Lower leg skin (tissue), 4 donors: Measurements from ENCODE around the gene DTWD1. TPM values are rescaled to one million over a fixed set of nuclear protein-coding genes. Genes with fewer than 3 reads are reported as not detected.

Experiments used
- DNase-seq, 2 donors: peaks; one replicate each; pipeline ENCODE4 v3.0.0-alpha.2; 2019; ENCODE audit warnings: low spot score in 2 of 2
- H3K4me3 ChIP-seq: fragments of 200-600 bp; sonication (generic); 2 replicates; pipeline ENCODE4 v1.5.1; 2017; ENCODE audit warnings: mild to moderate bottlenecking, low read depth; ENCODE audit not compliant: poor library complexity, severe bottlenecking
- CTCF ChIP-seq, 3 donors: fragments of 450-650 bp; IDR thresholded peaks; one replicate each; pipeline ENCODE4 v1.5.1; 2016; ENCODE audit warnings: antibody characterized with exemption in 3 of 3, mild to moderate bottlenecking in 3 of 3, moderate library complexity in 2 of 3
- POLR2A ChIP-seq, 2 donors: fragments of 450-650 bp; IDR thresholded peaks; one replicate each; pipeline ENCODE4 v1.6.1; 2016 to 2017; ENCODE audit warnings: antibody characterized with exemption in 2 of 2, mild to moderate bottlenecking in 1 of 2, moderate library complexity in 1 of 2
- WGBS, 2 donors: methylation state at CpG; one replicate each; pipeline ENCODE4 v1.1.5; 2018; 5-methylcytosine and 5-hydroxymethylcytosine counted together
- intact Hi-C: fragments of 100-400 bp; cut with DNase I; formaldehyde crosslinking; loops from one replicate; pipeline ENCODE4 v1.15.0; 2023; ENCODE audit warnings: low total_unique reads
- total RNA-seq, 4 donors: library from RNA; depleted of rRNA; stranded (reverse); fragments of >200 nt; gene quantifications; one replicate each; pipeline ENCODE4 v1.1.0, GENCODE V29; 2016

The DTWD1 gene
- total RNA-seq, 4 donors from 2014 or later, result 12.1 to 23.0 (median 19.9) TPM

- DNase-seq, result no peak
- intact Hi-C loops, result no loop called here
- 8 to 10% methylated on average over 8 of the region's 8 CpGs for WGBS, 2 donors
- H3K4me3 ChIP-seq, result peak overlapping the region; percentile 66
- TF ChIP-seq CTCF (IDR thresholded peaks at IDR 0.05), result no peak
- no peak for TF ChIP-seq POLR2A (IDR thresholded peaks at IDR 0.05)
Measured at GRCh38 chr15:49621401-49621811, 558 bp downstream of the DTWD1 start.

GRCh38 chr15:49621887-49622286 lies 1.0 kb downstream of the DTWD1 start:
- TF ChIP-seq CTCF (IDR thresholded peaks at IDR 0.05), result no peak
- TF ChIP-seq POLR2A (IDR thresholded peaks at IDR 0.05), result no peak

GRCh38 chr15:49622561-49622960 lies 1.7 kb downstream of the DTWD1 start:
- TF ChIP-seq POLR2A (IDR thresholded peaks at IDR 0.05), result no peak
- TF ChIP-seq CTCF (IDR thresholded peaks at IDR 0.05), result no peak
- no peak for DNase-seq
- no peak overlapping the region for H3K4me3 ChIP-seq
- WGBS, 2 donors, result 71% methylated on average over 3 of the region's 3 CpGs
- intact Hi-C loops, result no loop called here

More at GRCh38 chr15:49621887-49622286, 1.0 kb downstream of the DTWD1 start:
- H3K4me3 ChIP-seq, result peak overlapping the region; percentile 66
- DNase-seq, result no peak
- intact Hi-C loops, result no loop called here
- WGBS, 2 donors, result 26 to 32% methylated on average over 1 of the region's 1 CpG

GRCh38 chr15:49624056-49624455 lies 3.2 kb downstream of the DTWD1 start:
- intact Hi-C loops, result no loop called here
- no peak overlapping the region for H3K4me3 ChIP-seq
- DNase-seq, result no peak
- WGBS, 2 donors, result 38 to 44% methylated on average over 2 of the region's 2 CpGs
- TF ChIP-seq CTCF (IDR thresholded peaks at IDR 0.05) (no peak), POLR2A (IDR thresholded peaks at IDR 0.05) (no peak)

DNA sequence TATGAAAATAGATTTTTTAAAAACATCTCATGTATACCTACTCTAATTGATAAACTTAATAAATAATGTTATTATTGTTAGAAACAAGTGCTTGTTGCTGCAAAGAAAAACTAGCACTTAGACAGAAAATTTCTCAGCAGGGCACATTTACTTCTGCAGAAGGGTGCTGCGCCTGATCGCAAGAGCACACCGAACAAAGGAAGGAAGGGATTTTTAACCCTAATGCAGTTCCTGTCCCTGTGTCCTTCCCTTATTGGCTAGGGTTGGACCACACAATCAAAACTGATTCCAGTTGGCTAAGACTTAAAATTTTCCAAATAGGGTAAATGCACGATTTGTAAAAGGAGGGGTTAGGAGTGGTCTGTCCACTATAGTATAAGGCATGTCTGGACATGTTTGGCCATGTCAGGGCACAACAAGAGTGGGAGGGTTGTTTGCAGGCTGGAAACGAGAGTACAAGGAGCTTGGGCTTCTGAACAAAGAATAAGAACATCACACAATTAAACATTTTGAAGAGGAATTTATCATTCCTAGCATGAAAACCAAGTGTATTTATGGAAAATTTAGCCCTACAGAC lies 4.7 kb downstream of the DTWD1 start:
- intact Hi-C loops, result no loop called here
- no peak overlapping the region for H3K4me3 ChIP-seq
- 90 to 93% methylated on average over 5 of the region's 5 CpGs for WGBS, 2 donors
- no peak for DNase-seq
- TF ChIP-seq POLR2A (IDR thresholded peaks at IDR 0.05) (no peak), CTCF (IDR thresholded peaks at IDR 0.05) (no peak)

DNA sequence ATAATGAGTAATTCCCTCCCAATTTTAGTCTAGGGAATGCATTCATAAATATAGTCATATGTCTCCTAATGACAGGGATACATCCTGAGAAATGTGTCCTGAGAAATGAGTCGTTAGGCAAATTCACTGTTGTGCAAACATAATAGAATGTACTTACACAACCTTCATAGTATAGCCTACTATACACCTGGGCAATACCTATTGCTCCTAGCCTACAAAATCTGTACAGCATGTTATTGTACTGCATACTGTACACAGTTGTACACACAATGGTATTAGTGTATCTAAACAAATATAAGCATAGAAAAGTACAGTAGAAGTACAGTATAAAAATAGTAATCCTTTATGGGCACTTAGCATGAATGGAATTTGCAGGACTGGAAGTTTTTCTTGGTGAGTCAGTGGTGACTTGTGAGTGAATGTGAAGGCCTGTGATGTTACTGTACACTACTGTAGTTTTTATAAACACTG lies 6.6 kb downstream of the DTWD1 start:
- H3K4me3 ChIP-seq, result no peak overlapping the region
- intact Hi-C loops, result no loop called here
- no peak for TF ChIP-seq CTCF (IDR thresholded peaks at IDR 0.05)
- TF ChIP-seq POLR2A (IDR thresholded peaks at IDR 0.05), result no peak
- no peak for DNase-seq
- WGBS, 2 donors, result 56 to 66% methylated on average over 1 of the region's 1 CpG
